GM23338 (cell line): Measurements from ENCODE around the gene NOXA1. TPM values are rescaled to one million over a fixed set of nuclear protein-coding genes. Genes with fewer than 3 reads are reported as not detected.

ENCODE experiments used
- ATAC-seq: fragments of 200-7000 bp; cut with Tn5 transposase; 3 replicates; pipeline ENCODE4 v1.9.1; 2020
- DNase-seq: peaks from one replicate; pipeline ENCODE4 v3.0.0-alpha.2; 2015; ENCODE audit warnings: low spot score
- H2AFZ ChIP-seq: fragments of 200-600 bp; sonication (generic); 2 replicates; pipeline ENCODE4 v1.8.0; 2016; ENCODE audit warnings: antibody characterized with exemption, mild to moderate bottlenecking, moderate library complexity
- H3F3A ChIP-seq: fragments of 200-600 bp; sonication (generic); replicated peaks from 2 replicates; pipeline ENCODE4 v1.8.0; 2017; ENCODE audit warnings: antibody characterized with exemption, mixed run types, low read depth
- H3K27ac ChIP-seq: fragments of 200-600 bp; sonication (generic); 2 replicates; pipeline ENCODE4 v1.6.1; 2016; ENCODE audit warnings: low read depth
- H3K27me3 ChIP-seq: fragments of 200-600 bp; sonication (generic); 2 replicates; pipeline ENCODE4 v1.8.0; 2016; ENCODE audit warnings: mild to moderate bottlenecking, mixed run types, moderate library complexity; ENCODE audit not compliant: insufficient read depth
- H3K36me3 ChIP-seq: fragments of 200-600 bp; sonication (generic); 2 replicates; pipeline ENCODE4 v1.8.0; 2016; ENCODE audit warnings: mild to moderate bottlenecking; ENCODE audit not compliant: insufficient read depth
- H3K4me1 ChIP-seq: fragments of 200-600 bp; sonication (generic); 2 replicates; pipeline ENCODE4 v1.8.0; 2016; ENCODE audit warnings: mild to moderate bottlenecking, moderate library complexity; ENCODE audit not compliant: insufficient read depth
- H3K4me2 ChIP-seq: fragments of 200-600 bp; sonication (generic); 2 replicates; pipeline ENCODE4 v1.7.1; 2017; ENCODE audit warnings: mixed run types
- H3K4me3 ChIP-seq: fragments of 200-600 bp; sonication (generic); 2 replicates; pipeline ENCODE4 v1.6.1; 2016; ENCODE audit warnings: mixed run types
- H3K79me2 ChIP-seq: fragments of 200-600 bp; sonication (generic); replicated peaks from 2 replicates; pipeline ENCODE4 v1.8.0; 2017; ENCODE audit warnings: mild to moderate bottlenecking; ENCODE audit not compliant: insufficient read depth
- H3K9me2 ChIP-seq: fragments of 200-600 bp; sonication (generic); 2 replicates; pipeline ENCODE4 v1.8.0; 2017; ENCODE audit not compliant: insufficient read depth
- H4K20me1 ChIP-seq: fragments of 200-600 bp; sonication (generic); replicated peaks from 2 replicates; pipeline ENCODE4 v1.8.0; 2017; ENCODE audit warnings: mild to moderate bottlenecking; ENCODE audit not compliant: insufficient read depth
- H3K27ac Mint-ChIP-seq: 2 replicates; pipeline ENCODE4 v1.8.0; 2020; ENCODE audit warnings: inconsistent platforms, mild to moderate bottlenecking, moderate library complexity, mixed read lengths
- H3K27me3 Mint-ChIP-seq: 3 replicates; pipeline ENCODE4 v1.8.0; 2022; ENCODE audit warnings: low read depth, mild to moderate bottlenecking, moderate library complexity, mixed read lengths, inconsistent platforms; ENCODE audit not compliant: insufficient read depth, poor library complexity
- H3K36me3 Mint-ChIP-seq: 3 replicates; pipeline ENCODE4 v1.8.0; 2021; ENCODE audit warnings: low read depth, mild to moderate bottlenecking, inconsistent platforms, moderate library complexity, mixed read lengths
- H3K4me1 Mint-ChIP-seq: 3 replicates; pipeline ENCODE4 v1.8.0; 2020; ENCODE audit warnings: mild to moderate bottlenecking, inconsistent platforms, mixed read lengths
- H3K4me3 Mint-ChIP-seq: 3 replicates; pipeline ENCODE4 v1.8.0; 2021; ENCODE audit warnings: moderate library complexity, mild to moderate bottlenecking, inconsistent platforms, mixed read lengths
- H3K9me3 Mint-ChIP-seq: 3 replicates; pipeline ENCODE4 v1.8.0; 2020; ENCODE audit warnings: moderate library complexity, mild to moderate bottlenecking, inconsistent platforms, mixed read lengths
- CREB1 ChIP-seq: fragments of 250-450 bp; sonication (Bioruptor Pico); IDR thresholded peaks from 2 replicates; pipeline ENCODE4 v1.5.0; 2020; ENCODE audit warnings: low read depth, mild to moderate bottlenecking, moderate library complexity
- CTCF ChIP-seq, 2 experiments: fragments of 200-600 bp in 1 of 2; sonication (generic) in 1 of 2; conservative IDR thresholded peaks; 2 replicates each; pipeline versions ENCODE4 v1.5.1 to v1.6.1; 2016 to 2017; ENCODE audit warnings: antibody characterized with exemption in 2 of 2, low read depth in 2 of 2, mild to moderate bottlenecking in 2 of 2, moderate library complexity in 1 of 2
- ETS1 ChIP-seq: IDR thresholded peaks from 2 replicates; pipeline ENCODE4 v1.6.1; 2016; ENCODE audit warnings: antibody characterized with exemption
- EZH2 ChIP-seq: fragments of 200-600 bp; sonication (generic); IDR thresholded peaks from one replicate; pipeline ENCODE4 v1.8.0; 2017; ENCODE audit warnings: antibody characterized with exemption, mild to moderate bottlenecking, low read depth; ENCODE audit not compliant: unreplicated experiment
- EZH2phosphoT487 ChIP-seq: fragments of 200-600 bp; sonication (generic); IDR thresholded peaks from one replicate; pipeline ENCODE4 v1.8.1; 2018; ENCODE audit warnings: antibody characterized with exemption; ENCODE audit not compliant: unreplicated experiment
- JUNB ChIP-seq: IDR thresholded peaks from one replicate; pipeline ENCODE4 v1.6.1; 2016; ENCODE audit warnings: antibody characterized with exemption; ENCODE audit not compliant: unreplicated experiment
- NANOG ChIP-seq: IDR thresholded peaks from 2 replicates; pipeline ENCODE4 v1.6.1; 2016; ENCODE audit warnings: antibody characterized with exemption, borderline replicate concordance
- POLR2AphosphoS5 ChIP-seq: IDR thresholded peaks from 2 replicates; pipeline ENCODE4 v1.6.1; 2016; ENCODE audit warnings: antibody characterized with exemption, low read depth
- REST ChIP-seq: IDR thresholded peaks from one replicate; pipeline ENCODE4 v1.6.1; 2018; ENCODE audit warnings: antibody characterized with exemption; ENCODE audit not compliant: unreplicated experiment
- STAT1 ChIP-seq: IDR thresholded peaks from one replicate; pipeline ENCODE4 v1.6.1; 2016; ENCODE audit warnings: antibody characterized with exemption; ENCODE audit not compliant: unreplicated experiment
- ZNF114 ChIP-seq: fragments of 250-450 bp; sonication (Bioruptor Pico); IDR thresholded peaks from 2 replicates; pipeline ENCODE4 v1.5.0; 2020; ENCODE audit warnings: mild to moderate bottlenecking, moderate library complexity
- ZNF331 ChIP-seq: fragments of 250-450 bp; sonication (Bioruptor Pico); IDR thresholded peaks from 2 replicates; pipeline ENCODE4 v1.5.0; 2020; ENCODE audit warnings: low read depth, mild to moderate bottlenecking, moderate library complexity
- ZNF462 ChIP-seq: fragments of 250-450 bp; sonication (Bioruptor Pico); IDR thresholded peaks from 2 replicates; pipeline ENCODE4 v1.5.0; 2020; ENCODE audit warnings: mild to moderate bottlenecking, moderate library complexity
- polyA plus RNA-seq: library from polyadenylated mRNA; unstranded; fragments of >200 nt; fragmentation: Nextera tagmentation; extraction: Ambion mirVana; gene quantifications from 2 replicates; pipeline ENCODE4 v1.2.1, GENCODE V29; 2016
- total RNA-seq: library from RNA; depleted of rRNA; stranded (reverse); fragments of >200 nt; shearing (Covaris generic); gene quantifications from 2 replicates; pipeline ENCODE4 v1.2.3, GENCODE V29; 2014

NOXA1 gene
- total and polyA plus RNA-seq, 2 experiments from 2014 or later, result 0.59 to 0.68 TPM

GRCh38 chr9:137392232-137393007 is 30.8 kb upstream of the NOXA1 start:
- Histone ChIP-seq H3K36me3 (no peaks in the 10 kb centered on the region), H3K27ac (no peak overlapping the region), H3K27me3 (no peaks in the 10 kb centered on the region), H3K79me2 (no peaks in the 10 kb centered on the region), H3F3A (no peaks in the 10 kb centered on the region), H3K4me2 (no peak overlapping the region), H3K9me2 (no peaks in the 10 kb centered on the region), H3K4me1 (no peaks in the 10 kb centered on the region), H3K4me3 (no peak overlapping the region), H2AFZ (no peak overlapping the region), H4K20me1 (no peaks in the 10 kb centered on the region)
- no peaks in the 10 kb centered on the region for H3K4me1 Mint-ChIP-seq
- H3K4me3 Mint-ChIP-seq, result no peak overlapping the region
- H3K27me3 Mint-ChIP-seq, result peaks cover 4% of the 10 kb centered on the region
- no peak overlapping the region; the same call in 1 of the 2 replicates for H3K27ac Mint-ChIP-seq
- DNase-seq (no peak), ATAC-seq (no peak)
- TF ChIP-seq STAT1 (no peak), EZH2phosphoT487 (no peak), CTCF (conservative IDR thresholded peaks at IDR 0.05; ENCODE audit: low read depth in 2 of 2) (no peak), ZNF462 (CRISPR knock-in tag) (no peak), EZH2 (no peak), POLR2AphosphoS5 (no peak), ETS1 (no peak), ZNF114 (CRISPR knock-in tag) (no peak), NANOG (no peak), CREB1 (CRISPR knock-in tag) (no peak), REST (no peak), JUNB (no peak), ZNF331 (CRISPR knock-in tag) (no peak)
- H3K9me3 Mint-ChIP-seq, result peaks cover 3% of the 10 kb centered on the region; the same call in 2 of the 3 replicates
- peaks cover 2% of the 10 kb centered on the region; the same call in 2 of the 3 replicates for H3K36me3 Mint-ChIP-seq
